WTC11 (cell line): ENCODE measurements around the gene DYNC1I2. TPM values are rescaled to one million over a fixed set of nuclear protein-coding genes. Genes with fewer than 3 reads are reported as not detected.

Source experiments
- ATAC-seq: fragments of 200-7000 bp; cut with Tn5 transposase; 2 replicates; pipeline ENCODE4 v1.10.0; 2021; ENCODE audit warnings: mild to moderate bottlenecking, moderate library complexity
- CTCF ChIA-PET: fragments of 300-600 bp; sonication (Branson Sonifier 250); formaldehyde crosslinking; loops from one replicate; lab custom pipeline; 2021; ENCODE audit warnings: antibody characterized with exemption; lab: Charles Lee
- POLR2A ChIA-PET: fragments of 350-600 bp; sonication (Branson Sonifier 250); formaldehyde crosslinking; loops from one replicate; lab custom pipeline; 2021; ENCODE audit warnings: antibody characterized with exemption; lab: Charles Lee
- DNase-seq: peaks from one replicate; pipeline ENCODE4 v3.0.0; 2021; ENCODE audit warnings: low spot score
- H3K27ac Mint-ChIP-seq: 2 replicates; pipeline ENCODE4 v1.8.0; 2021; ENCODE audit warnings: mixed read lengths
- H3K27me3 Mint-ChIP-seq: 2 replicates; pipeline ENCODE4 v1.8.0; 2021; ENCODE audit warnings: low read depth, mild to moderate bottlenecking, moderate library complexity, mixed read lengths
- H3K36me3 Mint-ChIP-seq: 2 replicates; pipeline ENCODE4 v1.8.0; 2021; ENCODE audit warnings: mixed read lengths
- H3K4me1 Mint-ChIP-seq: 2 replicates; pipeline ENCODE4 v1.8.0; 2022; ENCODE audit warnings: mixed read lengths
- H3K4me3 Mint-ChIP-seq: 2 replicates; pipeline ENCODE4 v1.8.0; 2021; ENCODE audit warnings: mild to moderate bottlenecking, moderate library complexity, mixed read lengths
- H3K9me3 Mint-ChIP-seq: 2 replicates; pipeline ENCODE4 v1.8.0; 2021; ENCODE audit warnings: mixed read lengths
- ARID4B ChIP-seq: sonication (generic); formaldehyde crosslinking; IDR thresholded peaks from 2 replicates; pipeline ENCODE4 v1.8.0; 2023; ENCODE audit warnings: missing genetic modification reagents, mild to moderate bottlenecking, borderline replicate concordance
- ATF2 ChIP-seq: sonication (generic); formaldehyde crosslinking; IDR thresholded peaks from 2 replicates; pipeline ENCODE4 v1.8.1; 2022; ENCODE audit warnings: low read depth, missing genetic modification reagents, borderline replicate concordance
- CREB1 ChIP-seq: sonication (generic); formaldehyde crosslinking; IDR thresholded peaks from 2 replicates; pipeline ENCODE4 v1.8.0; 2023; ENCODE audit warnings: mild to moderate bottlenecking, missing genetic modification reagents
- E2F4 ChIP-seq: sonication (generic); formaldehyde crosslinking; IDR thresholded peaks from 2 replicates; pipeline ENCODE4 v1.8.1; 2022; ENCODE audit warnings: low read depth, mild to moderate bottlenecking, moderate library complexity, missing genetic modification reagents, borderline replicate concordance
- IRF2 ChIP-seq: sonication (generic); formaldehyde crosslinking; IDR thresholded peaks from 2 replicates; pipeline ENCODE4 v1.8.0; 2022; ENCODE audit warnings: low read depth, missing genetic modification reagents, borderline replicate concordance
- JAZF1 ChIP-seq: fragments of 250-450 bp; sonication (Bioruptor Pico); IDR thresholded peaks from 2 replicates; pipeline ENCODE4 v1.9.0; 2021; ENCODE audit warnings: moderate library complexity, mild to moderate bottlenecking, inconsistent platforms
- MLX ChIP-seq: sonication (generic); formaldehyde crosslinking; IDR thresholded peaks from 2 replicates; pipeline ENCODE4 v1.8.1; 2023; ENCODE audit warnings: mild to moderate bottlenecking, missing genetic modification reagents, moderate library complexity
- PRRX2 ChIP-seq: fragments of 250-450 bp; sonication (Bioruptor Pico); IDR thresholded peaks from 2 replicates; pipeline ENCODE4 v1.8.0; 2021; ENCODE audit warnings: mild to moderate bottlenecking
- USF2 ChIP-seq: sonication (generic); formaldehyde crosslinking; IDR thresholded peaks from 2 replicates; pipeline ENCODE4 v1.8.1; 2023; ENCODE audit warnings: mild to moderate bottlenecking, missing genetic modification reagents, moderate library complexity
- ZNF121 ChIP-seq: sonication (generic); formaldehyde crosslinking; IDR thresholded peaks from 2 replicates; pipeline ENCODE4 v1.8.0; 2023; ENCODE audit warnings: missing genetic modification reagents
- ZNF416 ChIP-seq: fragments of 250-450 bp; sonication (Bioruptor Pico); IDR thresholded peaks from 2 replicates; pipeline ENCODE4 v1.9.0; 2021; ENCODE audit warnings: mild to moderate bottlenecking, inconsistent platforms
- ZNF425 ChIP-seq: fragments of 250-450 bp; sonication (Bioruptor Pico); conservative IDR thresholded peaks from 2 replicates; pipeline ENCODE4 v1.9.0; 2021; ENCODE audit warnings: mild to moderate bottlenecking
- total RNA-seq: library from RNA; stranded (reverse); gene quantifications from 3 replicates; pipeline ENCODE4 v1.2.3, GENCODE V29; 2021
- TF ChIP-seq, protein P1 (sequence below): sonication (generic); formaldehyde crosslinking; IDR thresholded peaks from 2 replicates; pipeline ENCODE4 v1.8.1; 2022; ENCODE audit warnings: missing genetic modification reagents, borderline replicate concordance

Gene DYNC1I2
- total RNA-seq, 1 experiment from 2014 or later, result 73.7 TPM

- Mint-ChIP-seq H3K27me3 (no peaks in the 10 kb centered on the region), H3K27ac (no peak overlapping the region), H3K9me3 (no peaks in the 10 kb centered on the region), H3K36me3 (peaks cover 10% of the 10 kb centered on the region), H3K4me1 (peaks cover 71% of the 10 kb centered on the region), H3K4me3 (no peak overlapping the region)
- no peak for DNase-seq
- CTCF ChIA-PET, result interaction anchor here (1.5 to 4.2 kb wide), 3 partner anchors 87 to 336 kb away, joined by 5 to 12 read pairs (median 6); no protein-coding TSS in a partner anchor
- TF ChIP-seq, protein P1, sequence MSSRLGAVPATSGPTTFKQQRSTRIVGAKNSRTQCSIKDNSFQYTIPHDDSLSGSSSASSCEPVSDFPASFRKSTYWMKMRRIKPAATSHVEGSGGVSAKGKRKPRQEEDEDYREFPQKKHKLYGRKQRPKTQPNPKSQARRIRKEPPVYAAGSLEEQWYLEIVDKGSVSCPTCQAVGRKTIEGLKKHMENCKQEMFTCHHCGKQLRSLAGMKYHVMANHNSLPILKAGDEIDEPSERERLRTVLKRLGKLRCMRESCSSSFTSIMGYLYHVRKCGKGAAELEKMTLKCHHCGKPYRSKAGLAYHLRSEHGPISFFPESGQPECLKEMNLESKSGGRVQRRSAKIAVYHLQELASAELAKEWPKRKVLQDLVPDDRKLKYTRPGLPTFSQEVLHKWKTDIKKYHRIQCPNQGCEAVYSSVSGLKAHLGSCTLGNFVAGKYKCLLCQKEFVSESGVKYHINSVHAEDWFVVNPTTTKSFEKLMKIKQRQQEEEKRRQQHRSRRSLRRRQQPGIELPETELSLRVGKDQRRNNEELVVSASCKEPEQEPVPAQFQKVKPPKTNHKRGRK (CRISPR knock-in tag), result no peak
- no peak for TF ChIP-seq ZNF425 (CRISPR knock-in tag)
- no peak for TF ChIP-seq JAZF1
- no peak for TF ChIP-seq CREB1 (CRISPR knock-in tag)
- TF ChIP-seq MLX (CRISPR knock-in tag), result no peak
- TF ChIP-seq IRF2 (CRISPR knock-in tag), result no peak
- no peak for TF ChIP-seq E2F4 (CRISPR knock-in tag)
- POLR2A ChIA-PET, result no interaction called here
- ATAC-seq, result no peak
Measured at GRCh38 chr2:171791361-171791760, 104.1 kb downstream of the DYNC1I2 start.

- TF ChIP-seq ZNF121 (CRISPR knock-in tag), result peak; percentile 72; the same call in 1 of the 2 replicates
- no peak for TF ChIP-seq CREB1 (CRISPR knock-in tag)
- H3K27me3 Mint-ChIP-seq, result no peaks in the 10 kb centered on the region
- H3K4me1 Mint-ChIP-seq, result peaks cover 71% of the 10 kb centered on the region
- H3K36me3 Mint-ChIP-seq, result peaks cover 2% of the 10 kb centered on the region; the same call in 1 of the 2 replicates
- H3K9me3 Mint-ChIP-seq, result no peaks in the 10 kb centered on the region
- H3K4me3 Mint-ChIP-seq, result no peak overlapping the region
- CTCF ChIA-PET, result interaction anchor here (0.6 to 4.2 kb wide), 3 partner anchors 17 to 335 kb away, joined by 3 to 12 read pairs (median 6); no protein-coding TSS in a partner anchor
- POLR2A ChIA-PET, result no interaction called here
- ATAC-seq (no peak), DNase-seq (no peak)
- H3K27ac Mint-ChIP-seq, result no peak overlapping the region
Measured at GRCh38 chr2:171792157-171792556, 104.9 kb downstream of the DYNC1I2 start.

- H3K4me3 Mint-ChIP-seq, result no peak overlapping the region
- no peak for TF ChIP-seq PRRX2 (CRISPR knock-in tag)
- no peak for TF ChIP-seq USF2
- TF ChIP-seq ATF2 (CRISPR knock-in tag), result no peak
- no peak for TF ChIP-seq ZNF416 (CRISPR knock-in tag)
- TF ChIP-seq ARID4B, result no peak
- ChIA-PET CTCF (interaction anchor here (0.6 to 4.2 kb wide), 3 partner anchors 18 to 334 kb away, joined by 3 to 12 read pairs (median 6); no protein-coding TSS in a partner anchor), POLR2A (no interaction called here)
- H3K4me1 Mint-ChIP-seq, result peaks cover 62% of the 10 kb centered on the region
- ATAC-seq (peak; percentile 17), DNase-seq (no peak)
- H3K27me3 Mint-ChIP-seq, result no peaks in the 10 kb centered on the region
- H3K36me3 Mint-ChIP-seq, result no peaks in the 10 kb centered on the region
- no peaks in the 10 kb centered on the region for H3K9me3 Mint-ChIP-seq
- H3K27ac Mint-ChIP-seq, result 0 out of 2 replicates have a peak overlapping the region, but pooled peaks have one; percentile 9
Measured at GRCh38 chr2:171792886-171793580, 105.8 kb downstream of the DYNC1I2 start.
